LNCaP clone FGC (cell line): ENCODE data around the gene MED22.

ENCODE experiments used
- DNase-seq: peaks from one replicate; pipeline ENCODE4 v3.0.0-alpha.2; 2011; ENCODE audit warnings: low read depth
- H3K4me3 ChIP-seq: 2 replicates; pipeline ENCODE4 v1.5.1; 2011; ENCODE audit warnings: mild to moderate bottlenecking, low read depth, low read length, control low read depth
- TF ChIP-seq, protein P1 (sequence below): IDR thresholded peaks from 2 replicates; pipeline ENCODE4 v1.5.1; 2012; ENCODE audit warnings: mild to moderate bottlenecking; ENCODE audit not compliant: control insufficient read depth, insufficient read depth; ENCODE audit errors: extremely low read depth

Gene MED22

GRCh38 chr9:133348718-133349573 lies 1.0 kb upstream of the MED22 start:
- DNase-seq, result no peak
- TF ChIP-seq, protein P1, sequence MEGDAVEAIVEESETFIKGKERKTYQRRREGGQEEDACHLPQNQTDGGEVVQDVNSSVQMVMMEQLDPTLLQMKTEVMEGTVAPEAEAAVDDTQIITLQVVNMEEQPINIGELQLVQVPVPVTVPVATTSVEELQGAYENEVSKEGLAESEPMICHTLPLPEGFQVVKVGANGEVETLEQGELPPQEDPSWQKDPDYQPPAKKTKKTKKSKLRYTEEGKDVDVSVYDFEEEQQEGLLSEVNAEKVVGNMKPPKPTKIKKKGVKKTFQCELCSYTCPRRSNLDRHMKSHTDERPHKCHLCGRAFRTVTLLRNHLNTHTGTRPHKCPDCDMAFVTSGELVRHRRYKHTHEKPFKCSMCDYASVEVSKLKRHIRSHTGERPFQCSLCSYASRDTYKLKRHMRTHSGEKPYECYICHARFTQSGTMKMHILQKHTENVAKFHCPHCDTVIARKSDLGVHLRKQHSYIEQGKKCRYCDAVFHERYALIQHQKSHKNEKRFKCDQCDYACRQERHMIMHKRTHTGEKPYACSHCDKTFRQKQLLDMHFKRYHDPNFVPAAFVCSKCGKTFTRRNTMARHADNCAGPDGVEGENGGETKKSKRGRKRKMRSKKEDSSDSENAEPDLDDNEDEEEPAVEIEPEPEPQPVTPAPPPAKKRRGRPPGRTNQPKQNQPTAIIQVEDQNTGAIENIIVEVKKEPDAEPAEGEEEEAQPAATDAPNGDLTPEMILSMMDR, result no peak
- peak overlapping the region; percentile 97 for H3K4me3 ChIP-seq

- H3K4me3 ChIP-seq, result peak overlapping the region; percentile 97
- DNase-seq, result no peak
- TF ChIP-seq, protein P1, result no peak
Observed at GRCh38 chr9:133347515-133347984, 381 bp downstream of the MED22 start.

DNA sequence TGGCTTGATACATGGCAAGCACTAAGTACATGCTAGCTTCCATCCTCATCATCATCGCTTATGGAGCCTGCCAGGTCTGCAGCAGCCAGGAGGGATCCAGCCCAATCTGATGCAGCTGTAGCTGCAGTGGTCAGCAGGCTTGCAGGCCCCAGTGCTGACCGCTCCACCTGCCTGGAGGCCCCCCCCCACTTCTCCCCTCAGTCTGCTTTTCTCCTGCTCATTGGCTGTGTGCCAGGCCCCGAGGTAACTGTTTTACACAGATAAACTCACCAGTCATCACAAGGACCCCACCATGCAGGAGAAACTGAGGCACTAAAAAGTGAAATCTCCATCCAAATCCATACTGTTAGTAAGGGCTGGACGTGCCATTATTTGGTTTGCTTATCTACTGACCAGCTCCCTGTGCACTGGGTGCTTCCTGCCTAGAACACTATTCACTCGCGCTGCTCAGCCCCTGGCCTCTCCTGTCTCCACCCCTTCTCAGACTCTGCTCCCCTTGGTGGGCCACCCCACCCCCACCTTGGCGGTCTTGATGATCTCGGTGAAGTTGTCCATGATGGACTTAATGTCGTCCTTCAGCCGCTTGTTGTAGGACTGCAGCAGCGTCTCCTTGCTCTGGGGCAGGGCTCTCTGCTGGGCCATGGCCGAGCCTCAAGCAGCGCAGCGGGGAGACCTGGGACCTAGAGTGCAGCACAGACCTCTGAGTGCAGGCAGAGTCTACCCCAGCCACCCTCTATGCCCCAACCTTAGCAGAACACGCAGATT lies 1.7 kb downstream of the MED22 start:
- DNase-seq, result no peak
- TF ChIP-seq, protein P1, result no peak

DNA sequence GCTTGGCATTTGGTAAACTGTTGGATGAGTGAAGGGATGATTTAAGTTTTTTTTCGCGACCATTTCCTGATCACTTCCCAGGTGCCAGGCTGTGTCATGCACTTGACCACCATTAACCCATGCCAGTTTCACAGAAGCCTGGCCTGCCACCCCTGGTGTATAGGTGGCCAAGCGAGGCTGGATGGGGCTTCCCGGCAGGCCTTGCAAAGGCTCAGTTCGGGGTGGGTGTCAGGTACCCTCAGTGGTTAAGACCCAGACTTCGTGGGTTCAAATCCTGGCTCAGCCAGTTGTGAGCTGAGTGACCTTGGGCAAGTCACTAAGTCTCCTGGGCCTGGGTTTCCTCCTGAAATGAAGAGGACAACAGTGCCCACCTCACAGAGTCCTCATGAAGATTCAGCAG lies 2.3 kb downstream of the MED22 start:
- no peak overlapping the region for H3K4me3 ChIP-seq
- TF ChIP-seq, protein P1, result no peak

More for the DNA sequence above, 1.7 kb downstream of the MED22 start:
- H3K4me3 ChIP-seq, result peak overlapping the region; percentile 97

GRCh38 chr9:133344979-133345378 lies 3.0 kb downstream of the MED22 start:
- TF ChIP-seq, protein P1, result no peak
- H3K4me3 ChIP-seq, result no peak overlapping the region
- no peak for DNase-seq

More for the DNA sequence above, 2.3 kb downstream of the MED22 start:
- DNase-seq, result no peak

- DNase-seq, result no peak
- TF ChIP-seq, protein P1, result no peak
- no peak overlapping the region for H3K4me3 ChIP-seq
Observed at GRCh38 chr9:133344071-133344470, 3.9 kb downstream of the MED22 start.
